Mammary epithelial cell (primary cell): ENCODE measurements around the gene NKIRAS1.

Experiments used
- EZH2 ChIP-seq: IDR thresholded peaks from 2 replicates; pipeline ENCODE4 v1.6.1; 2012; ENCODE audit warnings: low read length, inconsistent platforms, borderline replicate concordance
- TF ChIP-seq, protein P1 (sequence below), 2 donors: IDR thresholded peaks in 1 of 2; conservative IDR thresholded peaks in 1 of 2; 2 replicates each; pipeline ENCODE4 v1.5.1; 2011 to 2012; ENCODE audit warnings: inconsistent platforms in 2 of 2, low read length in 2 of 2, mild to moderate bottlenecking in 2 of 2, control low read depth in 1 of 2, low read depth in 1 of 2; ENCODE audit not compliant: insufficient read depth in 1 of 2; ENCODE audit errors: extremely low read depth in 1 of 2

DNA sequence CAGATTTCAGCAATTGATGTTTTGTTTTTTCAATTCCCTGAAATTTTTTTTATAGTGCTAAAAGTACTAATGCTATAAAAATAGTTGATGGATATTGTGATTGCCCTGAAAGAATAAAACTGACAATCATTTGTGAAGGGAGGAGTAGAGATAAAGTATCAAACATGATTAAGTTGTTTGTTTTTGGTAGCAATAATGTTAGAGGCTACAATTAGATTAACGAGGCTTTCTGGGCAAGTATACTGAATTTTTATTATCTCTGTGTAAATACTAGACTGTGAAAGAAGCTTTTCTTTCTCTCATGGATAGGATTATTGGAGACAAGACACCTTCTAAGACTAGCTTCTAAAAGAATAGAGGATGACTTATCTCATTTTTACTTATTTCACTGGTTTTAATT is 43.9 kb upstream of the NKIRAS1 start:
- TF ChIP-seq, protein P1, sequence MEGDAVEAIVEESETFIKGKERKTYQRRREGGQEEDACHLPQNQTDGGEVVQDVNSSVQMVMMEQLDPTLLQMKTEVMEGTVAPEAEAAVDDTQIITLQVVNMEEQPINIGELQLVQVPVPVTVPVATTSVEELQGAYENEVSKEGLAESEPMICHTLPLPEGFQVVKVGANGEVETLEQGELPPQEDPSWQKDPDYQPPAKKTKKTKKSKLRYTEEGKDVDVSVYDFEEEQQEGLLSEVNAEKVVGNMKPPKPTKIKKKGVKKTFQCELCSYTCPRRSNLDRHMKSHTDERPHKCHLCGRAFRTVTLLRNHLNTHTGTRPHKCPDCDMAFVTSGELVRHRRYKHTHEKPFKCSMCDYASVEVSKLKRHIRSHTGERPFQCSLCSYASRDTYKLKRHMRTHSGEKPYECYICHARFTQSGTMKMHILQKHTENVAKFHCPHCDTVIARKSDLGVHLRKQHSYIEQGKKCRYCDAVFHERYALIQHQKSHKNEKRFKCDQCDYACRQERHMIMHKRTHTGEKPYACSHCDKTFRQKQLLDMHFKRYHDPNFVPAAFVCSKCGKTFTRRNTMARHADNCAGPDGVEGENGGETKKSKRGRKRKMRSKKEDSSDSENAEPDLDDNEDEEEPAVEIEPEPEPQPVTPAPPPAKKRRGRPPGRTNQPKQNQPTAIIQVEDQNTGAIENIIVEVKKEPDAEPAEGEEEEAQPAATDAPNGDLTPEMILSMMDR (conservative IDR thresholded peaks at IDR 0.05 in 1 of 2, IDR thresholded peaks at IDR 0.05 in 1 of 2; ENCODE audit: extremely low read depth in 1 of 2, insufficient read depth in 1 of 2, low read depth in 1 of 2, low read length in 2 of 2) = no peak
- no peak for TF ChIP-seq EZH2
